Stimulated activated CD4-positive, alpha-beta T cell treated with anti-CD3 and anti-CD28 coated beads, Interleukin-1b, Interleukin-23, amount 100 ng/mL, for 48 hours (primary cell): ENCODE measurements around the gene SPINK13.

Source experiments
- DNase-seq: peaks from one replicate; pipeline ENCODE4 v3.0.0-alpha.2; 2020

Gene SPINK13

GRCh38 chr5:148314187-148314586 lies 45.6 kb downstream of the SPINK13 start:
- no peak for DNase-seq

- DNase-seq: no peak
Measured at GRCh38 chr5:148314731-148315130, 46.1 kb downstream of the SPINK13 start.

GRCh38 chr5:148320011-148320963 lies 51.7 kb downstream of the SPINK13 start:
- DNase-seq: peak; percentile 10

- no peak for DNase-seq
Measured at GRCh38 chr5:148333262-148333849, 64.8 kb downstream of the SPINK13 start.

- DNase-seq: no peak
Measured at GRCh38 chr5:148335259-148335658, 66.7 kb downstream of the SPINK13 start, which contains the start of gene SPINK9. Gene SPINK9 (plus strand): TSS chr5:148335559. CDS start chr5:148335614, 55 bp downstream.
